SK-N-MC (cell line): ENCODE data around the gene PNPLA5.

Experiments
- EZH2 ChIP-seq: fragments of 200-600 bp; sonication (generic); IDR thresholded peaks from one replicate; pipeline ENCODE4 v1.6.1; 2017; ENCODE audit warnings: antibody characterized with exemption
- POLR2AphosphoS5 ChIP-seq: IDR thresholded peaks from 2 replicates; pipeline ENCODE4 v1.6.1; 2012; ENCODE audit warnings: mild to moderate bottlenecking, low read depth, low read length, borderline replicate concordance

DNA sequence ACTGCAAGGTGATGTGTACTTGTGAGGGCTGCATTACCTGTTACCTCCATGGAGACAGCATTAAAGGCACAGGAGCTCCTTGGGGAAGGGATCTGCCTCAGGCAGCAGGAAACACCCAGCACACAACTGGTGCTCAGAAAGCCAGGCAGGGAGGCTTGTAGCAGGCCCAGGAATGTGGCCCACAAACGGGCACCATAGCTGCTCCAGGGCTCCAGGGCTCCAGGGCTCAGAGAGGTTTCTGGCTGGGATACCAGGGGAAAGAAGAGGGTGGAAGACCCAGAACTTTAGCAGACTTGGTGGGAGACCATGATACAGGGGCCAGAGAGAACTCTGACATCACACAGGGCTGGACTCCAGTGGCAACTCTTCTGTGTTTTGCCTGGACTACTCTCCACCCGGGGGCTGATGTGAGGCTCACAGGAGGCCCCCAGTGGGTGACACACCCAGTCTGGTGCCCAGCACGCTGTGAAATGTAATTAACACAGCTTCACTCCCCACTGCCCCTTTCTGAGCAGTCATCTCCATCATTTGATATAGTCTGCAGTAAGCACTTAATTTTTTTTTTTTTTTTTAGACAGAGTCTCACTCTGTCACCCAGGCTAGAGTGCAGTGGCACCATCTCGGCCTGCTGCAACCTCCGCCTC lies 14.8 kb downstream of the PNPLA5 start:
- TF ChIP-seq EZH2 (no peak), POLR2AphosphoS5 (no peak)
